Activated CD4-positive, alpha-beta T cell treated with anti-CD3 and anti-CD28 coated beads, Interleukin-2, Interleukin-6, amounts not matched to agents 100 ng/mL and 50 ng/mL, durations not matched to agents 16 hours and 8 hours (primary cell): Measurements from ENCODE around the gene CST3.
"Not testable (repeated sequence)": the region's sequence is repeated elsewhere in the genome, so short reads cannot be mapped to it uniquely, and the experiment has no call there.

Experiments used
- DNase-seq: peaks from one replicate; pipeline ENCODE4 v3.0.0-alpha.2; 2020

CST3 gene

DNA sequence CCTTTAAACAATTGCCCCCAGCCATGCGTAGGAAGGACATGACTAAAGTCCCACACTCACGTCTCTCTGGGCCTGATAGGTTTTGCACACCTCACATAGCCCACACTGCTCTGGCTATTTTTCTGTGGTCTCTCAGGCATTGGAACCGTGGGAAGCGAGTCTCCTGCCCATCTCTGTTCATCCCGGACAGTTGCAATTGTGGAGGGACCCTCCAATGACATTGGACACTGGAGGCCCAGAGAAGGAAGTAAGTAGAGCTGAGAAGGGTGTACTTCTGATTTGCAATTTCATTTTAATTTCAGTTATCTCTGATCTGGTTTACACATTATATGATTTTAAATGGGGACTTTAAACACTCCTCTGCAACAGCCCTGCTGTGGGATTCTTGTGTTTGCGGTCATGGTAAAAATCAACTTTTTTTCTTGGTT, 23.3 kb upstream of the CST3 start:
- DNase-seq, result no peak

GRCh38 chr20:23659989-23660837, 22.5 kb upstream of the CST3 start:
- no peak for DNase-seq

DNA sequence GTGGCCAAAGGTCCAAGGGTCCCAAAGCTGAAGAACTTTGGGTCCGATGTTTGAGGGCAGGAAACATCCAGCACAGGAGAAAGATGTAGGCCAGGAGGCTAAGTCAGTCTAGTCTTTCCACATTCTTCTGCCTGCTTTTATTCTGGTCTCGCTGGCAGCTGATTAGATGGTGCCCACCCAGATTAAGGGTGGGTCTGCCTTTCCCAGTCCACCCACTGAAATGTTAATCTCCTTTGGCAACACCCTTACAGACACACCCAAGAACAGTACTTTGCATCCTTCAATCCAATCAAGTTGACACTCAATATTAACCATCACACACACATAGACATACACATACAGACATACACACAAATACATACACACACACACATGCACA, 21.8 kb upstream of the CST3 start:
- DNase-seq, result not testable (repeated sequence)

DNA sequence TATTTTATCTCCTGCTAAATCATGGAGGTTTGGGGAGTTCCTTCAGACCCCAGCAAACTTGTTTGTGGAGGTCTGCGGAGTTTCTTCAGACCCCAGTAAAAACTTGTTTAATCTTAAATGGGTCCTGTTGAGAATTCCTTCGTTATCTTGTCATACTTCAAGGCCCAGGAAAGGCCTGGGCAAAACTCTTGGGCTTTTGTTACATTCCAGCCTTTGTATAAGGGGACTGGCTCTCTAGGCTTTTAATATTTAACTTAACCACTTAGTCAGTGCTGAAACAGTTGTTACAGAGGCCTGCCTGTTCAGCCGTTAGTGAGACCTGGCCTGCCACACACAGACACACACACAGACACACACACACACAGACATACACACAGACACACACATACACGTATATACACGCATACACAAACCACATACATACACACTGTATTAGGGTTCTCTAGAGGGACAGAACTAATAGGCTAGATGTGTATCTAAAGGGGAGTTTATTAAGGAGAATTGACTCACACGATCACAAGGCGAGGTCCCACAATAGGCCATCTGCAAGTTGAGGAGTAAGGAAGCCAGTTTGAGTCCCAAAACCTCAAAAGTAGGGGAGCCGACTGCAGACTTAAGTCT, 21.3 kb upstream of the CST3 start:
- no peak for DNase-seq

DNA sequence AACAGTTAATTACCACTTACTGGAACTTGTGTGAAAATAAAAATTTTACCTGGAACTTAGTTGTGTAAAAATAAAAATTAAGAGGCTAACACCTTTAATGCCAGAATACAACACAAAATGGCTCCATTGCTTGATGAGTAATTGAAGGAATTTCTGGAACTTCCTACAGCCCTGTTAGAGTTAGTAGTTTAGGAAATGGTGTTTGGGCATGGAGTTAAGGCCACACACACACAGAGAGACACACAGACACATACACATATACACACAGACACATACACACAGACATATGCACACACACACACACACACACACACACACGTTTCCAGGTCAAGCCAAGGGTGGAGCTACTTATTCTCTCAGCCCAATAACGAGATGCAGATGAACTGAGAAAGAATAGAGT, 20.6 kb upstream of the CST3 start:
- no peak for DNase-seq

- DNase-seq, result no peak
Observed at GRCh38 chr20:23657202-23657601, 19.4 kb upstream of the CST3 start.

DNA sequence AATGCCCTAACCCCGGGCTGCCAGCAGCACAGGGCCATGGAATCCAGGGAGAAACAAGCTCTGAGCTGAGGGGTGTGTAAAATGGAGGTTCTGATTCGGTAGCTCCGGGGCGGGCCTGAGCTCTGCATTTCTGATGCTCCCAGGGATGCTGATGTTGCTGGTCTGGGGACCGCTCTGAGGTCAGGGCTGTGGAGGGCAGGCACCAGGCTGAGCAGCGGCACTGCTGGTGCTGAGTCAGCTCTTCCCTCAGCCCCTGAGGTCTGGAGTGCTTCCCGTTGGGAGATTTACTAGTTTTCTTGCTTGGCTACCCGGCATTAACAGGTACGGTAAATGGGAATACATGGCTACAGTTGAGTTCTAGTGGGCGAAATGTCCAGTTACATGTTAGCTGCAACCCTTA, 18.6 kb upstream of the CST3 start:
- no peak for DNase-seq

DNA sequence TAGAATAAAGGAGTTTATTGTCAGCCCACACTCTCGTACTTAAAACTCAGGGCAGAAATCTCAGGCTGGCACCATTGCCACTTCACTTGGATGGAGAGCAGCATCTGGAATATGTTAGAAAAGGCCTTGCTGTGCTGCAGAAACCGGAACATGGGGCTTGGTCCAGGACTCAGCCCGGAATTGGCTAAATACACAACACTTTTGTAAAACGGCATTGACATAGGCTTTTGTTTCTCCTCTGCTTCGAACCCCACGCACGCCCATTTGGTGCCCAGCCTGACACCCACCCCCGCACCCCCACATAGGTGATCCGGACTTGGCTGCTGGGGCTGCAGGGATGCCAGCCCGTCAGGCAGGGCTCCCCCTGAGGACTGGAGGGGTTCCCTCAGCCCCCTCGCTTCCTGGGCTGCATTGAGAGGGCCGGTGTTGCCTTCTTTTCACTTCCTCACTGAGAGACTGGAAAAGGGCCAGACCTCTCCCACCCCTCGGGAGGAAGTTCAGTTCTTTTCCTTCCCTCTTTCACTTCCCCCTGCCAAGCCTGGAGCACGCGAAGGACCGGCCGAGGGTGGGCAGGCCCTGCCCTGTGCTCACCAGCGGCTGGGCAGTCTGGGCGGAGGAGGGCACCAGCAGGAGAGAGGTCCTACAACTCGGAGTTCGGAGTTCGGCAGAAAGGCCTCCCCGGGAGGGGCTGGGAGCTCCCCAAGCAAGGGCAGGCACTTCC, 17.9 kb upstream of the CST3 start:
- no peak for DNase-seq

- DNase-seq, result no peak
Observed at GRCh38 chr20:23654717-23655116, 17.0 kb upstream of the CST3 start.

DNA sequence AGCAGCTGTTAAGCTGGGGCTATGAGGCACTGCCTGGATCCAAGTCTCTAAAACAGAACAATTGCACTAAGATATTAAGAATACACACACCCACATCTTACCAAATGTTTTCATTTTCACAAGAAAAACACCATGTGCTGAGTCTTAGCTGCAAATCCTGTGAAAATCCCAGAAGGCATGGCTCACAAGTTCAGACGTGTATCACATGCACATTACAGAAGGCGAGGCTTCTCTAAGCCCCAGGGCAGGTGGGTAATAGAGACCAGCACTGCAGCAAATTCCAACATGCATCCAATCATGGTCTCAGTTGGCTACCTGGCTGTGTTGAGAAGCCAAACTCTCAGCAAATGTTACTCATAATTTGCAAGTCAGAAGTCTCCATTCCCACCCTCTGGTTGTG, 16.2 kb upstream of the CST3 start:
- DNase-seq, result no peak

DNA sequence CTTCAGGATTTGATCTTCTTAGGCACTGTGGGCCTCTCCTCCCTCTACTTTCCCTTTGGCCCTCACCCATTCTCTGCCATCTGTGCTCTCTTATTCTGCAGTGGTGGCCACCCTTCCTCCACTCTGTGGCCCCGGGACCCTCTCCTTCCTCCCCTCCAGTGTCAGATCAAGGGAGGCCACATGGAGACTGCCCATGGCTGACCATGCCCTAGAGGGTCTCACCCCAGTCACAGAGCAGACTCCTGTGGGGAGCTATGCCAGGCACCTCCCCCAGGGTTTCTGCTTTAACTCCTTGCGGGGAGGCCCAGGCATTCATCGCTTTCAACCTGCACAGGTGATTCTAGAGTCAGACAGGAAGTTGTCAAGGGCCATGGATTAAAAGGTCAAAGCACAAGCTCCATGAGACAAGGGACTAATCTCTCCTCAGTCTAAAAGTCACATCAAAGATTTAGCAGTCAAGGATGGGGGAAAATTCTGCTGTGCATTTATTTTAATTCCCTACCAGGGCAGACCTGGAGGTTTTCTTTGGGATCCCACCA, 15.7 kb upstream of the CST3 start:
- no peak for DNase-seq

GRCh38 chr20:23652926-23653325, 15.2 kb upstream of the CST3 start:
- no peak for DNase-seq

GRCh38 chr20:23652371-23652770, 14.6 kb upstream of the CST3 start:
- DNase-seq, result no peak

DNA sequence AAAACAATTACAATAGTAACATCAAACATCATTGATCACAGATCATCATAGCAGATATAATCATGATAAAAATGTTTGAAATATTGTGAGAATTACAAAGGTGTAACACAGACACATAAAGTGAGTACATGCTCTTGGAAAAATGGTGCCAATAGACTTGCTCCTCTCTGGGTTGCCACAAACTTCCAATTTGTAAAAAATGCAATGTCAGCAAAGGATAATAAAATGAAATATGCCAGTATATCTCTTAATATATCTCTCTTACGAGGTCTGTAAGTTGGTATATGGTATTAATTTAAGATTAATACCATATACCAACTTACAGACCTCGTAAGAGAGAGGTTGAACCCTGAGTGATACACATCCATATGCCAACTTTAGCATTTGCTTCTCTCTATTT, 13.4 kb upstream of the CST3 start:
- no peak for DNase-seq

DNA sequence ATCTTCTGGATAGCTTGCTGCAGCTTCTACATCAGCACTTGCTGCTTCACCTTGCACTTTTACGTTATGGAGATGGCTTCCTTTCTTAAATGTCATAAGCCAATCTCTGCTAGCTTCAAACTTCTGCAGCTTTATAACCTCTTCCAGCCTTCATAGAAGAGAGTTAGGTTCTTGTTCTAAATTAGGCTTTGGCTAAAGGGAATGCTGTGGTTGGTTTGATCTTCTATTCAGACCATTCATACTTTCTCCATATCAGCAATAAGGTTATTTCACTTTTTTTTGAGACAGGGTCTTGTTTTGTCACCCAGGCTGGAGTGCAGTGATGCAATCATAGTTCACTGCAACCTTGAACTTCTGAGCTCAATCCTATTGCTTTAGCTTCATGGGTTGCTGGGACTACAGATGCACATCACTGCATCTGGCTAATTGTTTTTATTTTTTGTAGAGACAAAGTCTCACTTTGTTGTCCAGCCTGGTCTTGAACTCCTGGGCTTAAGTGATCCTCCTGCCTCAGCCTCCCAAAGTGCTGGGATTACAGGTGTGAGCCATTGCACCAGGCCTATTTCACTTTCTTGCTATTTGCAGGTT, 12.2 kb upstream of the CST3 start:
- no peak for DNase-seq

DNA sequence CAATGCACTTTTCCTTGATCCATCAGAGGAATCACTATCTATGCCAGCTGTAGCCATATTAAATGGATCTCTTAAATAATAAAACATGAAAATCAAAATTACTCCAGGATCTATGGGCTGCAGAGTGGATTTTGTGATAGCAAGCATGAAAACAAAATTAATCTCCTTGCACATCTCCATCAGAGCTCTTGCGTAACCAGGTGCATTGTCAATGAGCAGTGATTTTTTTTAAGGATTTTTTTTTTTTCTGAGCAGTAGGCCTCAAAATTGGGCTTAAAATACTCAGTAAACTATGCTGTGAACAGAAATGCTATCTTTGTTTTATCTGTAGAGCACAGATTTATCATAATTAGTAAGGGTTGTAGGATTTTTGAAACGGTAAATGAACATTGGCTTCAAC, 11.5 kb upstream of the CST3 start:
- no peak for DNase-seq

GRCh38 chr20:23647346-23647745, 9.6 kb upstream of the CST3 start:
- DNase-seq, result no peak

GRCh38 chr20:23646106-23646873, 8.5 kb upstream of the CST3 start:
- DNase-seq, result no peak

- DNase-seq, result no peak
Observed at GRCh38 chr20:23645575-23645974, 7.8 kb upstream of the CST3 start.

DNA sequence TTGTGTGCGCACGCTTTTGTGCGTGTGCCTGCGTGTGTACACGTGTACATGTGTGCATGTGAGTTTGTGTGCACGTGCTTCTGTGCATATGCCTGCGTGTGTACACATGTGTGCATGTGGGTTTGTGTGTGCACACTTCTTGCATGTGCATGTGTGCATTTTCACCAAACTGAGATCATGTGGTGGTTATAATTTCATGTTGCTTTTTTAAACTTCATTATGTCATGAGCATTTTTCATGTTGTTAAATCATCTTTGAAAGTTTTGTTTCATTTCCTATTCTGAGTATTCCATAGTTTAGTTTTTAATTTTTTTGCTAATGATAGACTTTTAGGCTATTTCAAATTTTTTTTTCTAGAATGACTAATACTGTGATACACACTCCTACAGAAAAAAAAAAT, 6.4 kb upstream of the CST3 start:
- DNase-seq, result no peak

DNA sequence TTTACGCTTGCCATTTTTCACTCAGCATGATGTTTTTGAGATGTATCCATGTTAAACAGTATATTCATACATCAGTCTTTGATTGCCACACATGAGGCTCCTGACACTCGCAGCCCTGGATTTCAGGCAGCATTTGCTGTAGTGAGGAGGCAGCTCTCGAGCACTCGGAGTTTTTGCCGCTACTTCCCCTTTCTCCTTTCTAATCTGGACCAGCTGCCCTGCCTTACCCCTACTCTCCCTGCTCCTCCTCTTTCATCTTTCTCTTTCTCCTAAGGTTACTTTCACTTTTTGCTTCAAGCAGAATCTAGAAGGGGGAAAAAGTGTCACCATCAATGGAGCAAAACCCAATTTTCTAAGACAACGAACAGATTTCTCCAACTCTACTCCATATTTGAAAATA, 5.9 kb upstream of the CST3 start:
- DNase-seq, result no peak

DNA sequence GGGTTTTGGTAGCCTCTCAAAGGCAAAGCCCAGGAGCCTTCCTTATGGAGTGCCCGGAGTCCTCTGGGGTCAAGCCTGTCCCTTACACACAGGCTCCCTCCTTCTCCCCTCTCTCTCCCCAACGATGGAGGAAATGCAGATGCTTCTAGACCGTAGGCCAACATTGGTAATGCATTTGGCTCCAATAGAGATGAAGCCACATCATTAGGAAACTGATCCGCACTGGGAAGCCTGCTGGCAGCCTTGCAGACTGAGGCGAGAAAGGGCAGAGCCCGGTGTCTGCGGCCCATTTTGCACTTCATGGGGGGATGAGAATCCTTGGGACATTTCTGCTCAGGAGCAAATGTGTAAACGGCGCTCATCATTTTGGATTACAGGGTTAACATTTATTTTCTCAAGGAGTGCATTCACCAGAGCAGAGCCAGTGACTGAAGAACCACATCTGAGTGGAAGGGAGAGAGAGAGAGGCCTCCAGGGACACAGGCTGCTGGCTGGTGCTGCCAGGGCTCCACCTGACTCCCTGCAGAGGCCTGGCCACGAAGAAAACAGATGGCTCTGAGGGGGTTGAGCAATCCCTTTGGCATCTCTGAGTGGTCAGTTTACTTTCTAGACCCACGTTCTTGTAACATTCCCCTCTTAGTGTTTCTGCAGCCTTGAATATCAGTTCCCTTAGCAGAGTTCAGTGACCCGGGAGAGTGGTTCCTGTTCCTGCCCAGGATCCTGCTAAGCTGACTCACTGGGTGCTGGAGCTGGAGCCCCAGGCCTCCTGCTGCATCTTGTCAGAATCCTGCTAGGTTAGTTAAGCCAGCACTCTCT, 4.4 kb upstream of the CST3 start:
- no peak for DNase-seq
